TTC549 (cell line): ENCODE results near the gene MYOM3.
"Not testable (repeated sequence)": the region's sequence is repeated elsewhere in the genome, so short reads cannot be mapped to it uniquely, and the experiment has no call there.

ENCODE experiments used
- FAIRE-seq: peaks from 2 replicates; lab custom pipeline; 2012; peaks lifted over from hg19 to GRCh38; lab: Jason Lieb, UNC

MYOM3 gene

DNA sequence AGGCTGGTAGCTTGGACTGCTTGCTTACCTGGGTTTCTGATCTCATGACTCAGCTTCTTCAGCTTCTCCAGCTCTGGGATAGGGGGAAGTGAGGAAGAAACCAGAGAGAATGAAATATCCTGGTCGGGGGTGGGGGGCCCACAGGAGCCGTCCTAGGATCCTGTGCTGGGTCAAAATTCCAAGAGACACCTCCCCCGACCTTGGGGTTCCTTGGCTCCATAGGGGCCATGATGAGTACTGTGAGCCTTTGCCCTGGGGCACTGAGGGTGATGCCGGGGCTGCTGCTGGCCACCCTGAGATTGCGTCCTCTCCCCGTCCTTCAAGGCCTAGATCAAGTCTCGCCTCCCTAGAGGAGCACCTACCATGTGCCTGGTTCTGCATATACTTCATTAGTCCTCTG, 40.0 kb downstream of the MYOM3 start:
- FAIRE-seq: no peak

DNA sequence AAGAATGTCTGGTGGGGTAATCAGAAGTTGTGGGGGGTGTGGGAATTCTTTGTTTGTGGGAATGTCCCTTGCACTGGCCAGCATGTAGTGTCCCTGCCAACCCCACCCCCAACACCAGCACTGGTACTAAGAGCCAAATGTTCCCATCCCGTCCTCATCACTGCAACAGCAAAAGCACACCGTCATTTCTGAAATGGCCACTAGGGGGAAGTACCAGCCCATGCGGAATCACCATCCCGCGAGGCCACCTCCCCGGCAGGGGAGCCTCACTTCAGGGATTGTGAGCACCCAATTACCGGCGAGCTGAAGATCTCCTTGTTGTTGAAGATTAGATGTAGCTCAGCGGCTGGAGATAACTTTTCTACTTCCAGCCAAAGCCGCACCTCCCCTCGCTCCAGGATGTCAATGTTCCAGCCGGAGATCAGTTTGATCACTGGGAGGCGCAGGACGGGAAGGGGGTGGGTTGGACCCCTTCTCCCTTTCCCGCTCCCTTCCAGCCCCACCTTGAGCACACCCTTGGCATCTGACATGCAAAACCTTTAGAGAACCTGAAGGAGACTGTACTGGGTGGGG, 41.0 kb downstream of the MYOM3 start:
- FAIRE-seq: peak; percentile 67

DNA sequence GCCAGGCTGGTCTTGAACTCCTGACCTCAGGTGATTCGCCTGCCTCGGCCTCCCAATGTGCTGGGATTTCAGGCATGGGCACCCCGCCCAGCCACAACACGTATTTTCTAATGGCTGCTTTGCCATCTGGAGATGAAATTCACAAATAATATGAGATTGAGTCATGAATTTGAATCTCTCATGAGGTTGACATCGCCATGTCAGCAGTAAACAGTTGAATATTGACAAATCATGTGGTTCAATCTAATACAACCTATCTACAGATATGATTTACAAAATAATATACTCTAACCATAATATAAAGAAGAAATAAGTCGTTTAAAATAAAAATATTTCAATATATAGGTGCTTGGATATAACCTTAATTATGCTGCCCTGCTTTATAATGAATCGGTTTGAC, 42.1 kb downstream of the MYOM3 start:
- no peak for FAIRE-seq

DNA sequence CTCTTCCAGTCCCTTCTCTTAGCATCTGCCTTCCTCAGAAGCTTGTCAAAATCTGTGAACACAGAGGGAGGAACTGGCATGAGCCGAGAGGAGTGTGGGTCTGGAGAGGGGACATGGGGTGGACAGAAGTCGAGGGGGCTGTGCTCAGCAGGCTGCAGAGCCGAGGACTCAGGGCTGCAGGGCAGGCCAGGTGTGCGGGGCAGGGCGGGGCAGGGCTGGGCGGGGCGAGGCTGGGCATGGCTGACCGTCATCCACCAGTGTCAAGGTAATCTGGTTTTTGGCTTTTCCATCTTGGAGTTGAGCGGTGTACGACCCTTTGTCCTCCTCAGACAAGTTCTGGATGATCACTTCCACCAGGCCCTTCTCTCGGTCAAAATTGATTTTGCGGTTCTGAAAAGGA, 44.0 kb downstream of the MYOM3 start:
- no peak for FAIRE-seq

DNA sequence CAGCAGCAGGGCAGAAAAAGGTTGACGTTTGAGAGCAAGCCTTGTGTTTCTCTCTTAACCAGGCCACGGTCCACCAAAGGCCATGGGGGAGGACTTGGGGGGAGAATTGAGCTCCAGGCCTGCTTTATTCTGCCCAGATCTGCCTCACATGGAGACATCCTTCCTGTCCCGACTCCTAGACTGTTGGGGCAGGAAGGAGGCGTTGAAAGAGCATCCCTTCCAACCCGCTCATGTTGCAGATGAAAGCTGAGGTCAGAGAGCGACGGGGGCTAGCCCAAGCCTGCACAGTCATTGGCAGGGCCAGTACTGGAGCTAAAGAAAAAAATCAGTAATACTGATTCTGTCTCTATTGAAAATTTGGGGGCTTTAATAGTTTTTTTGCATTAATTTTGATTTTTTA, 46.6 kb downstream of the MYOM3 start:
- FAIRE-seq: no peak

DNA sequence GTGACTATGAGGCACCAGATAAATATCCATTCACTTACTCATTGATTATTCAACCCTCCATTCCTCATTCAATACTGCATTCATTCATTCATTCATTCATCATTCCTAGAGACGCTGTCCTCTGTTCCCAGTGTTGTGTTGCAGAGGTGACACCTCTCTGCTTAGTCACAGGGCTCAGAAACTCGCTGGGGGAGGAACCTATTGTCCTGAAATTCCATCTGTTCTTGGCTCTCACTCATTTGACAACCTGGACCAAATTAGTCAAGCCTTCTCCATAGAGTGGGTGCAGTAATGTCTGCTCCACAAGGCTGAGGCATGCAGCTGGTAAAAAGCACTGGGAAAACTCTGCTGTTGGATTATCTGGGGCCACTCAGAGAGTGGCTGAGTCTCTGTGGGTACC, 49.7 kb downstream of the MYOM3 start:
- FAIRE-seq: no peak

DNA sequence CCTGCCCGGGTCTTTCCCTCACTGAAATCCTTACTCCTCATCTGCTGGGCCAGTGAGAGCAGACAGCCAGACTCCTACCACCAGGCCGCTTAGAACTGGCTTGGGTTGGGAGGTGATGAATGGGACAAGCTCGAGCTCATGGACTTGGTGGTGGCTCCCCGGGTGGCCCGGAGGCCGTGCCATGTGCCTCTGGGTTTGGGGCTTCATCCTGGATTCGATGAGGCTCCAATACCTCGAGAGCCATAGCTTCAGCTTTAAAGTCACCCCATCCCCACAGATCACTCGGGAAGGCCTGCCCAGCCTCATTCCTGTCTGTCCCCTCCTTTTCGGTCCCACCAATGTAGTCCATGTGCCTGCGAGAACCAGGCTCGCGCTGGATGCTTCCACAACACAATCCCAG, 51.5 kb downstream of the MYOM3 start:
- no peak for FAIRE-seq

DNA sequence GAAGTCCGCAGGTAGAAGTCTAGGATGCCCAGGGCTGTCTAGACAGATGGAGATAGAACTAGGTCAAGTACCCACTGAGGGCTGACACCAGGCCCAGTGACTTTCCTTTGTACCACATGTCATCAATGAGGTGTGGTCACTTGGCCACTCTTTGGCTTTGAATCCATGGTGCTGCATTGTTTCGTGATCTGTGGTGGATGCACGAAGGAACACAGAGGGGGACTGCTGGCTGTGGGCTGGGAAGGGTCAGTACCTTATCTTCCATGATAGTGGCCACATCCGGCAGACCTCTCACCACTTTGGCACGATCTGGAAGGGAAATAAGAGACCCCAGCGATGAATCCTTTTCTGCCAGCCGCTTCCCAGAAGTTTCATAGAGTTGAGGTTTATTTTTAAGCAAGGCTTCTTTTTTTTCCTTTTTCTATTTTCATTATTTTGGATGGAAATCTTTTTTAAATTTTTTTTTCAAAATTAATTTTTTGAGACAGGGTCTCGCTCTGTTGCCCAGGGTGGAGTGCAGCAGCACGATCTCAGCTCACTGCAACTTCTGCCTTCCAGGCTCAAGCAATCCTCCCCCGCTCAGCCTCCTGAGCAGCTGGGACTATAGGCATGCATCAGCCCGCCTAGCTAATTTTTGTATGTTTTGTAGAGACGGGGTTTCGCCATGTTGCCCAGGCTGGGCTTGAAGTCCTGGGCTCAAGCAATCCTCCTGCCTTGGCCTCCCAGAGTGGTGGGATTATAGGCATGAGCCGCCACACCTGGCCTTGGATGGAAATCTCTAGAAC, 53.1 kb downstream of the MYOM3 start:
- no peak for FAIRE-seq

DNA sequence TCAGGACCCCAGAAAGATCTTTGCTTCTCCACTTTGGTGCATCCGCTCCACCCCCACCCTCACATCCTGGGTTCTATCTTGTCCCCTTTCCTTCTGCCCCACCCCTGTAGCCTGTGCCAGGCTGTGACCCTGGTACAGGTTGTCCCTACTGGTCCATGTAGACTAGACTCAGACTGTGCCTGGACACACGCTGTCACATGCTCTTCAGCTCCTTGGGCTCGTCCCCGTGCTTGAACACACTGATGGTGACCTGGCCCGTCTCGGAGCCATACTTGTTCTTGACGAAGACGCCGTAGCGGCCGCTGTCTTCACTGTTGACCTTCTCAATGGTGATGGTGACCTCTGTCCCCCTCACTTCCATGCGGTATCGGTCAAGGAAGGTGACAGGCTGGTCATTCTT, 54.8 kb downstream of the MYOM3 start:
- FAIRE-seq: no peak

DNA sequence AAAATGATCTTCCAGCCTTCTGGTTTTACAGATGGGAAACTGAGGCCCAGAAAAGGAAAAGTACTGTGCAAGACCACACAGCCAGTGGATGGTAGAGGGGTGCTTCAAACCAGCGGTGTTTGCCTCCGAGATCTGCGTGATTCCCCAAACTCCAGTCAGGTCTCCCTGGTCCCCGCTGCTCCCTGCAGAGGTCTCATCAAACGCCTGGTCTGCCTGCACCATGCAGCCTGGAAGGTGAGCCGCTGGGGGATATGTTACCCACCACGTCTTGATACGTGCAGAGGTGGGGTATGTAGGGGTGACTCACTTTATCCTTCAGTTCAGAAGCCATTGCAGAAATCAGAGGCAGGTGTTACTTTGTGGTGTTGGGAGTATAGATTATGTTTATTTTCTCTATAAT, 56.3 kb downstream of the MYOM3 start:
- no peak for FAIRE-seq

DNA sequence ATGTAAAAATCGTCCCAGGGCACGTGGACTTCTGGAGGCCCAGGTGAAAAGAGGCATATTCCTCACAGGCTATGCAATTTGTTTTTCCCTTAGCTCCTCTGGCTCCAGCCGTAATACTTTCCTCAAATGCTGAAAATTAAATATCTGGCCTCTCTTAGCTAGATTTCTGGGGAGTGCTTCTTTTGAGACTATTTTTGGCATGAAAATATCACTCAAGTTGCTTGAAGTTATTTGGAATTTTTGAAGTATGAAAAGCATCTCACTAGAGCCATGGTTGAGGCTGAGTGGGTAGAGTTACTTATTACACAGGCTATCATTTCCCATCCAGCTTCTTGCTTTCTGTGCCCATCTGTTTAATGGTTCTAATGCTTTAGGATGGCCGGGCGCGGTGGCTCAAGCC, 59.7 kb downstream of the MYOM3 start:
- no peak for FAIRE-seq

DNA sequence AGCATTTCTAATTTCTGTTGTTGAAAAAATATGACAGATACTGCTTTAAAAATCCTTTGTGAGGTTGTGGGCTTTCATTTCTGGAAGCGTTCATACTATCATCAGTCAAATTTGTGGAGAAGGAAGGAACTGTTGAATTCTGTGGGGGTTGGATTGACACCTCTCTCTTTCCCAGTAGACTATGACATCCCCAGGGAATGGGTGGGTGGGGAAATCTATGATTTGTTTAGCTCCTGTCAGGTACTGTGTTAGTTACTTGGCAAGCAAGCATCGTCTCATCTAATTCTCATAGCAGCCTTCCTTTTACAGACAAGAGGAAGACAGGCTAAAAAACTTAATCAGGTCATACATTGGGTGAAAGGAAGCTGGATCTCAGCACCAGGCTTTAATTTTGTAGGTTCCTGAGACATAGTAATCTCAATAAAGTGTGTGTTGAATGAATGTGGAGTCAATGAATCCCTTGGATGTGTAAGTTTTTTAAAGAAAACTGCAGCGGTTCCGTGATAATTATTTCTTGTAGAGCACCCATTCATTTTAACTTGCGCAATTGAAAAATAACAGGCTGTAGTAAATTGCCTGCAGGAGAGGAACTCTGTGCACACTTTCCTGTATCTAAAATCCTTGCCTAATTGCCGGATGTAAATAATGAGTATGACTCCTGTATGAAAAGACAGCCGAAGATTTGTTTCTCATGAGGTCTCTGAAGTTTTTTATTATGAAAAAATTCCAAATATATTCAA, 60.6 kb downstream of the MYOM3 start:
- FAIRE-seq: no peak

DNA sequence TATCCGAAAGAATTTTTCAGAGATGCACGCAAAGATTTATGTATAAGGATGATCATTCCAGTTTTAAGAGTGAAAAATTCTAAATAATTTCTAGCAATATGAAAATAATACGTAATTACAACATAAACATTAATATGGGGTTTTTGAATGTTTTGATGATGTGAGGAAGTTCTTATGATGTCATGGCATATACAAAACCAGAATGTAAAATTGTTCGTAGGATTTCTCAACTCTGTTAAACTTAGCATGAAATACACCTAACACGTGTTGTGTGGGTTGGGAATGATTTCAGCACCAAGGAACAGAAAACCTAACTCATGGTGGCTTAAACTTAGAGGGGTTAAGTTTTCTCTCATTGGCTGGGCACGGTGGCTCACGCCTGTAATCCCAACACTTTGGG, 62.2 kb downstream of the MYOM3 start:
- no peak for FAIRE-seq

DNA sequence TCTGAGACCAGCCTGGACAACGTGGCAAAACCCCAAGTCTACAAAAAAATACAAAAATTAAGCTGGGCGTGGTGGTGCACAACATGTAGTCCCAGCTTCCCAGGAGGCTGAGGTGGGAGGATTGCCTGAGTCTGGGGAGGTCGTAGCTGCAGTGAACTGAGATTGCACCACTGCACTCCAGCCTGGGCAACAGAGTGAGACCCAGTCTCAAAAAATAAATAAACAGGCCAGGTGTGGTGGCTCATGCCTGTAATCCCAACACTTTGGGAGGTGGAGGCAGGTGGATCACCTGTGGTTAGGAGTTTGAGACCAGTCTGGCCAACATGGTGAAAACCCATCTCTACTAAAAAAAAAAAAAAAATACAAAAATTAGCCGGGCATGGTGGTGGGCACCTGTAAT, 63.0 kb downstream of the MYOM3 start:
- not testable (repeated sequence) for FAIRE-seq

DNA sequence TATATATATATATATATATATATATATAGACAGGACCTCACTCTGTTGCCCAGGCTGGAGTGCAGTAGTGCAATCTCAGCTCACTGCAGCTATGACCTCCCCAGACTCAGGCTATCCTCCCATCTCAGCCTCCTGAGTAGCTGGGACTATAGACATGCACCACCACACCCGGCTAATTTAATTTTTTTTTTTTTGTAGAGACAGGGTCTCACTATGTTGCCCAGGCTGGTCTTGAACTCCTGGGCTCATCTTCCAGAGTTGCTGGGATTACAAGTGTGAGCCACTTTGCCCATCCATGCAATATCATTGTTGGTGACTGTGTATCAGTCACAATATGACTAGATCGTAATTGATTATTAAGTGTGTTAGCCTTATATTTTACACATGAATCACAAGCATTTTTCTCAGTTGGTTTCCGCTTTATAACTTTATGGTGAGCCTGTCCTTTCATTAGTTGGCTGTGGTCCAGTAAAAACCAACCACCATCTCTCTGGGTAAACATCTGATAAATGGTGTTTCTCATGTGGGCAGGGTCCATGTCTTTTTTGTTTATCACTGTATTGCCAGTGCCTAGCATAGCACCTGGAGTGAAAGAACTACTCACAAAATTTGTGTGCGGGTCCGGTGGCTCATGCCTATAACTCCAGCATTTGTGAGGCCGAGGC, 63.6 kb downstream of the MYOM3 start:
- no peak for FAIRE-seq

DNA sequence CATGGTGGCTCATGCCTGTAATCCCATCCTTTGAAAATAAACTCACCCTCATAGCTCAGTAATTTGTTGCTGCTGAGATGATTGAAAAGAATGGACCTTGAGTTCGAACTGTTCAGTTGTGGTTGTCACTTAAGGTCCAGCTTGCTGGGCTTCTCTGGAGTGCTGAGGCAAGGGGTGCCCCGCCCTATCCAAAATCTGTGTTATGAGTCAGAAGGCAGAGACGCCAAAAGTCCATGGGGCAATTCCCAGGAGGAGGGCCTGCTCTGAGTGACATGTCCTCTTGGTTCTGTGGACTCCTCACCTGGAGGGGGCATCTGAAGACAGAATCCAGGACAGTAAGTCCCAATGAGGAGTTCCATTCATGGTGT, 64.8 kb downstream of the MYOM3 start:
- FAIRE-seq: no peak

DNA sequence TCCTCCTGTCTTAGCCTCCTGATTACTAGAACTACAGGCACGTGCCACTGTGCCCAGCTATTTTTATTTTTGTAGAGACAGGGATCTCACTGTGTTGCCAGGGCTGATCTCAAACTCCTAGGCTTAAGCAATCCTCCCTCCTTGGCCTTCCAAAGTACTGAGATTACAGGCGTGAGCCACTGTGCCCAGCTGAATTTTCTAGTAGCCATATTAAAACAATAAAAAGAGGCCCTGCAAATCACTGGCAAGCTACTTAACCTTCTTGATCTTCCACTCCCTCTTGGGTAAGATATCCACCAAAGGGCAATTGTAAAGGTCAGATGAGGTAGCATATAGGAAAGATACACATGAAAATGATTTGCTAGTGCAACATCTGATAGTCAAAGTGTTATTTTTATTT, 66.2 kb downstream of the MYOM3 start:
- FAIRE-seq: no peak

DNA sequence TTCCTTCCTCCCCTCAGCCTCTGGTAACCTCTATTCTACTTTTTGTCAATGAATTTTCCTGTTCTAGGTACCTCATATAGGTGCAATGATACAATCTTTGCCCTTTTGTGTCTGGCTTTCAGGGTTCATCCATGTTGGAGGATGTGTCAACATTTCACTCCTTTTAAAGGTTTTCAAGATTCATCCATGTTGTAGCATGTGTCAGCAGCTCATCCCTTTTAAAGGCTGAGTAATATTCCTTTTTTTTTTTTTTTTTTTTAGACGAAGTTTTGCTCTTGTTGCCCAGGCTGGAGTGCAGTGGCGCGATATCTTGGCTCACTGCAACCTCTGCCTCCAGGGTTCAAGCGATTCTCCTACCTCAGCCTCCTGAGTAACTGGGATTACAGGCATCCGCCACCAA, 67.3 kb downstream of the MYOM3 start:
- not testable (repeated sequence) for FAIRE-seq

DNA sequence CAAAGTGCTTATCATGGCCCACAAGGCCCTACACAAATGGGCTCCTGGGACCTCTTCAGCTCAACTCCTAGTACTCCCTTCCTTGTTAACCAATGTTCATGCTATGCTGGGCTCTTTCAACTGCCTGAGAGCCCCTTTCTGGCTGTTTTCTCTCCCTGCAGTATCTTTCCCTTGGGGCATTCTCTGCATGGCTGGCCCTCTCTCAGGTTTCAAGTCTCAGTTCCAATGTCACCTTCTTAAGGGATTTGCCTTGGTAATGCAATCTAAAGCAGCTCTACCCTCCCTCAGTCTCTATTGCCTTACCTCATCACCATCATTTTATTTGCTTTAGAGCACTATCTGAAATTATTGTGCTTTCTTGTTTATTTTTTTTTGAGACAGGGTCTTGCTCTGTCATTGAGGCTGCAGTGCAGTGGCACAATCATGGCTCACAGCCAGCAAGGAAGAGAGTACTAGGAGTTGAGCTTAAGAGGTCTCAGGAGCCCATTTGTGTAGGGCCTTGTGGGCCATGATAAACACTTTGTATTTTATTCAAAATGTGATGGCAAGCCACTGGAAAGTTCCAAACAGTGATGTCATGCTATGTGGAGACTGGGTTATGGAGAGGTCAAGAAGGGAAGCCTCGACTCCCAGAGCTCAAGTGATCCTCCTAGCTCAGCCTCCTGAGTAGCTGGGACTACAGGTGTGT, 68.4 kb downstream of the MYOM3 start:
- FAIRE-seq: no peak

DNA sequence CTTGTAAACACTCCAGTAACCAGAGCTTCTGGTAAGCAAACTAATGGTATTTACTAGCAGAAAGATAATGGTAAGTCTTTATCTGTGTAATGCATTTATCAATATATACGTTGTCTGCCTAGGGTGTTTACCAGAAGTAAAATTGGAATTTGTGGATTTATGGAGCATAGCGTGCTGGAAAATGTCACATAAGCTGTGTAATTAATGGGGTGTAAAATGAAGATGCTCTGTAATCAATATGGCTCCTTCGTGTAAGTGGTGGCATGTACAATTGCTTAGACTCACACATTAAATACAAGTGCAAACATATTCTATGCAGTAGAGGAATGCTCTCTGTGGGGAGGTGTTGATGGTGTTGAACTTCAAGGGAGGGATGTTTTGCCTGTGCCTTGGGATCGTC, 69.6 kb downstream of the MYOM3 start:
- FAIRE-seq: no peak

DNA sequence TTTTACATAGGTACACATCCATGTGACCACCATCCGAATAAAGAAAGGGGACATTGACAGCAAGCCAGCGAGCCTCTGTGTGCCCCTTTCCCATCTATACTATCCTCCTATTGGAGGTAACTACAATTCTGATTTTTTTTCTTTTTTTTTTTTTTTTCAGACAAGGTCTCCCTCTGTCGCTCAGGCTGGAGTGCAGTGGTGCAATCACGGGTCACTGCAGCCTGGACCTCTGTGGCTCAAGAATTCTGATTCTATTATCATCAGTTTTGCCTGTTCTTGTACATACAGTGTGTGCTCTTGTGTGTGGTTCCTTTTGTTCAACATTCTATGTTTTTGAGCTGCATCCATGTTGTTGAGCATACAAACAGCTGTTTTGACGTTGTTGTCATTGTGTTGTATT, 75.8 kb downstream of the MYOM3 start:
- no peak for FAIRE-seq

DNA sequence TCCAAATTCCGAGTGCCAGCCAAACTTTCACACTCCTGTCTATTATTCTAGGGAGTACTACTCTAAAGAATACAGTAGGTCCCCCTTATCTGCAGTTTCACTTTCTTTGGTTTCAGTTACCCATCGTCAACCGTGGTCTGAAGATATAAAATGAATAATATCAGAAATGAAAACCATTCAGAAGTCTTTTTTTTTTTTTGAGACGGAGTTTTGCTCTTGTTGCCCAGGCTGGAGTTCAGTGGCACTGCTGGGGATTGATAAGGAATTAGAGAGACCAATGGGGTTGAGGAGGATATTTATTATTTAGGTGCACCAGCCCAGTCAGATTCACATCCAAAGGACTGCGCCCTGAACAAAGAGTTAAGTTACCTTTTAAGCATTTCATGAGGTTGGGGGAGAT, 79.0 kb downstream of the MYOM3 start:
- FAIRE-seq: no peak
